ENCODE measurements around the gene JARID2. TPM values are rescaled to one million over a fixed set of nuclear protein-coding genes. Genes with fewer than 3 reads are reported as not detected.

Gene JARID2
- total and polyA plus RNA-seq, 4 donors: 1.4 to 12.3 (median 3.4) TPM

- TF ChIP-seq EGR1 (IDR thresholded peaks at IDR 0.05; ENCODE audit: low read depth in 2 of 2) (no peak), HNF4G (IDR thresholded peaks at IDR 0.05) (no peak), FOXA2 (IDR thresholded peaks at IDR 0.05) (no peak), FOXA1 (IDR thresholded peaks at IDR 0.05) (no peak)
- H3K27me3 ChIP-seq (ENCODE audit: control insufficient read depth in 4 of 4, insufficient read depth in 4 of 4, low read length in 3 of 4): no peaks in the 10 kb centered on the region
- no peak overlapping the region for H3K9ac ChIP-seq (ENCODE audit: low read depth in 1 of 2, low read length in 2 of 2)
- DNase-seq (ENCODE audit: low spot score): no peak
- H3K27ac ChIP-seq (ENCODE audit: low read depth in 1 of 2, low read length in 2 of 2): no peak overlapping the region
- H3K36me3 ChIP-seq (ENCODE audit: control insufficient read depth in 4 of 4, insufficient read depth in 3 of 4, low read depth in 1 of 4, low read length in 3 of 4): no peaks in the 10 kb centered on the region
- 54% methylated on average over 8 of the region's 8 CpGs for WGBS
- H3K4me1 ChIP-seq (ENCODE audit: control insufficient read depth in 4 of 4, insufficient read depth in 4 of 4, low read length in 3 of 4): peaks cover 0 to 13% (median 6%) of the 10 kb centered on the region in 4 donors
- no peak overlapping the region for H3K4me3 ChIP-seq (ENCODE audit: low read depth in 1 of 3, low read length in 3 of 3)
- H3K9me3 ChIP-seq (ENCODE audit: control insufficient read depth in 4 of 4, low read length in 3 of 4): no peaks in the 10 kb centered on the region
Measured at GRCh38 chr6:15462717-15463525, 217.1 kb downstream of the JARID2 start.

- H3K9me3 ChIP-seq (ENCODE audit: control insufficient read depth in 4 of 4, low read length in 3 of 4): no peaks in the 10 kb centered on the region
- no peak overlapping the region for H3K27ac ChIP-seq (ENCODE audit: low read depth in 1 of 2, low read length in 2 of 2)
- H3K9ac ChIP-seq (ENCODE audit: low read depth in 1 of 2, low read length in 2 of 2): no peak overlapping the region
- H3K36me3 ChIP-seq (ENCODE audit: control insufficient read depth in 4 of 4, insufficient read depth in 3 of 4, low read depth in 1 of 4, low read length in 3 of 4): peaks cover 0 to 5% (median 0%) of the 10 kb centered on the region in 4 donors
- peak; percentile 70 for DNase-seq (ENCODE audit: low spot score)
- TF ChIP-seq SP1 (IDR thresholded peaks at IDR 0.05) (no peak), RAD21 (IDR thresholded peaks at IDR 0.05) (peak; percentile 59 to 81), CTCF (IDR thresholded peaks at IDR 0.05; ENCODE audit: low read depth, low read length, missing input control) (peak; percentile 57)
- peaks cover 0 to 13% (median 6%) of the 10 kb centered on the region in 4 donors for H3K4me1 ChIP-seq (ENCODE audit: control insufficient read depth in 4 of 4, insufficient read depth in 4 of 4, low read length in 3 of 4)
- H3K4me3 ChIP-seq (ENCODE audit: low read depth in 1 of 3, low read length in 3 of 3): no peak overlapping the region
- 80% methylated on average over 5 of the region's 5 CpGs for WGBS
- no peaks in the 10 kb centered on the region for H3K27me3 ChIP-seq (ENCODE audit: control insufficient read depth in 4 of 4, insufficient read depth in 4 of 4, low read length in 3 of 4)
Measured at GRCh38 chr6:15464211-15464725, 218.4 kb downstream of the JARID2 start.

- 96% methylated on average over 6 of the region's 6 CpGs for WGBS
- no peak overlapping the region for H3K9ac ChIP-seq (ENCODE audit: low read depth in 1 of 2, low read length in 2 of 2)
- no peaks in the 10 kb centered on the region for H3K9me3 ChIP-seq (ENCODE audit: control insufficient read depth in 4 of 4, low read length in 3 of 4)
- peaks cover 0 to 10% (median 0%) of the 10 kb centered on the region in 4 donors for H3K36me3 ChIP-seq (ENCODE audit: control insufficient read depth in 4 of 4, insufficient read depth in 3 of 4, low read depth in 1 of 4, low read length in 3 of 4)
- TF ChIP-seq ATF3 (IDR thresholded peaks at IDR 0.05) (no peak), FOXA1 (IDR thresholded peaks at IDR 0.05) (no peak), RXRA (IDR thresholded peaks at IDR 0.05) (no peak), EGR1 (IDR thresholded peaks at IDR 0.05; ENCODE audit: low read depth in 2 of 2) (no peak), MAX (IDR thresholded peaks at IDR 0.05) (no peak)
- no peak overlapping the region for H3K4me3 ChIP-seq (ENCODE audit: low read depth in 1 of 3, low read length in 3 of 3)
- no peak for DNase-seq (ENCODE audit: low spot score)
- peaks cover 0 to 13% (median 6%) of the 10 kb centered on the region in 4 donors for H3K4me1 ChIP-seq (ENCODE audit: control insufficient read depth in 4 of 4, insufficient read depth in 4 of 4, low read length in 3 of 4)
- H3K27me3 ChIP-seq (ENCODE audit: control insufficient read depth in 4 of 4, insufficient read depth in 4 of 4, low read length in 3 of 4): no peaks in the 10 kb centered on the region
- no peak overlapping the region for H3K27ac ChIP-seq (ENCODE audit: low read depth in 1 of 2, low read length in 2 of 2)
Measured at GRCh38 chr6:15465212-15465611, 219.3 kb downstream of the JARID2 start.

All from liver (tissue), 9 donors.